ENCODE measurements around the gene ARID5B. TPM values are rescaled to one million over a fixed set of nuclear protein-coding genes. Genes with fewer than 3 reads are reported as not detected.

ARID5B gene
- total RNA-seq, 1 donor, result 94.1 TPM

DNA sequence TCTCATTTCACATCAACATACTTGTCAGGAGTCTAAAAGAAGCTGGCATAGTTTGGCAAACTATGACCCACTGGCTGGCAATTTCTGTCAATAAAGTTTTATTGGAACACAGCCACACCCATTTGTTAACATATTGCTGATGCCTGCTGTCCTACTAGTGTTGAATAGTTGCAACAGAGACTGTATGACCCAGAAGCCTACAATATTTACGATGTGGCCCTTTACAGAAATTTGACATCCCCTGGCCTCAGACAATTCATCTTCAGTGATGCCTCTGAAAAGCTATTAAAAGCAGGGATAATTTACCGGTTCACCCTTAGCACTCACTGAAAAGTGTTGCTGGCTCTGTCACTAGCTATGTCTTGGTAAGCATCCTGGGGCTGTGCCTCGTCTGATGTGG lies 155.2 kb downstream of the ARID5B start:
- H3K27ac ChIP-seq (ENCODE audit: low read depth, low read length), result peak overlapping the region; percentile 44
- no peaks in the 10 kb centered on the region for H3K27me3 ChIP-seq (ENCODE audit: insufficient read depth, low read length)
- H3K4me2 ChIP-seq (ENCODE audit: insufficient read depth, low read length), result peak overlapping the region; percentile 88
- H2AFZ ChIP-seq (ENCODE audit: low read length), result no peak overlapping the region
- no peaks in the 10 kb centered on the region for H3K9me3 ChIP-seq (ENCODE audit: low read depth, low read length)
- TF ChIP-seq, protein P1, sequence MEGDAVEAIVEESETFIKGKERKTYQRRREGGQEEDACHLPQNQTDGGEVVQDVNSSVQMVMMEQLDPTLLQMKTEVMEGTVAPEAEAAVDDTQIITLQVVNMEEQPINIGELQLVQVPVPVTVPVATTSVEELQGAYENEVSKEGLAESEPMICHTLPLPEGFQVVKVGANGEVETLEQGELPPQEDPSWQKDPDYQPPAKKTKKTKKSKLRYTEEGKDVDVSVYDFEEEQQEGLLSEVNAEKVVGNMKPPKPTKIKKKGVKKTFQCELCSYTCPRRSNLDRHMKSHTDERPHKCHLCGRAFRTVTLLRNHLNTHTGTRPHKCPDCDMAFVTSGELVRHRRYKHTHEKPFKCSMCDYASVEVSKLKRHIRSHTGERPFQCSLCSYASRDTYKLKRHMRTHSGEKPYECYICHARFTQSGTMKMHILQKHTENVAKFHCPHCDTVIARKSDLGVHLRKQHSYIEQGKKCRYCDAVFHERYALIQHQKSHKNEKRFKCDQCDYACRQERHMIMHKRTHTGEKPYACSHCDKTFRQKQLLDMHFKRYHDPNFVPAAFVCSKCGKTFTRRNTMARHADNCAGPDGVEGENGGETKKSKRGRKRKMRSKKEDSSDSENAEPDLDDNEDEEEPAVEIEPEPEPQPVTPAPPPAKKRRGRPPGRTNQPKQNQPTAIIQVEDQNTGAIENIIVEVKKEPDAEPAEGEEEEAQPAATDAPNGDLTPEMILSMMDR (IDR thresholded peaks at IDR 0.05; ENCODE audit: extremely low read depth, low read depth, low read length), result no peak
- H4K20me1 ChIP-seq (ENCODE audit: insufficient read depth, low read length), result peaks cover 66% of the 10 kb centered on the region
- H3K36me3 ChIP-seq (ENCODE audit: insufficient read depth, low read length), result peaks cover 98% of the 10 kb centered on the region
- H3K4me3 ChIP-seq (ENCODE audit: insufficient read depth, low read length), result peak overlapping the region; percentile 18
- H3K4me1 ChIP-seq (ENCODE audit: insufficient read depth, low read length), result peaks cover 76% of the 10 kb centered on the region
- DNase-seq (ENCODE audit: insufficient read length, low spot score, missing footprints), result no peak
- peaks cover 92% of the 10 kb centered on the region for H3K79me2 ChIP-seq (ENCODE audit: insufficient read depth, low read length)

DNA sequence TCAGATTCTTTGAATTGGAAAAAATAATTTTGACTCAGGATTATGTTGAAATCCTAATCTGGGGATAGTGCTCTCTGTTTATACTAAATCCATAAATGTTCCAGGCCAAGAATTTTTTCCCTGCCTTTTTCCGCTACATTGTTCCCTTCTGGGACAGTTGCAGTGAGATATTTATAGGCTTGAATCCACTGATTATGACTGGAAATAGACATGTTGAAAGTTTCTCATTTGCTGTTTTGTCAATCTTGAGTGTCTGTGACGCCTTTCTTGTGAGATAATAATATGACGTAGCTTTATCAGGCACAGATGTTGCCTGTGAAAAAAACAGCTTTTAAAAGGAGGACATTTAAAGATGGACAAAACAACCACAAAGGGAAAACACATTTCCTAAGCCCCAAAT lies 155.9 kb downstream of the ARID5B start:
- H3K27me3 ChIP-seq (ENCODE audit: insufficient read depth, low read length), result no peaks in the 10 kb centered on the region
- H2AFZ ChIP-seq (ENCODE audit: low read length), result no peak overlapping the region
- TF ChIP-seq, protein P1 (IDR thresholded peaks at IDR 0.05; ENCODE audit: extremely low read depth, low read depth, low read length), result no peak
- H3K9me3 ChIP-seq (ENCODE audit: low read depth, low read length), result no peaks in the 10 kb centered on the region
- no peak overlapping the region for H3K4me3 ChIP-seq (ENCODE audit: insufficient read depth, low read length)
- H3K27ac ChIP-seq (ENCODE audit: low read depth, low read length), result peak overlapping the region; percentile 44
- H3K79me2 ChIP-seq (ENCODE audit: insufficient read depth, low read length), result peaks cover 91% of the 10 kb centered on the region
- H3K4me2 ChIP-seq (ENCODE audit: insufficient read depth, low read length), result peak overlapping the region; percentile 16
- peaks cover 63% of the 10 kb centered on the region for H4K20me1 ChIP-seq (ENCODE audit: insufficient read depth, low read length)
- no peak for DNase-seq (ENCODE audit: insufficient read length, low spot score, missing footprints)
- peaks cover 98% of the 10 kb centered on the region for H3K36me3 ChIP-seq (ENCODE audit: insufficient read depth, low read length)
- peaks cover 77% of the 10 kb centered on the region for H3K4me1 ChIP-seq (ENCODE audit: insufficient read depth, low read length)

DNA sequence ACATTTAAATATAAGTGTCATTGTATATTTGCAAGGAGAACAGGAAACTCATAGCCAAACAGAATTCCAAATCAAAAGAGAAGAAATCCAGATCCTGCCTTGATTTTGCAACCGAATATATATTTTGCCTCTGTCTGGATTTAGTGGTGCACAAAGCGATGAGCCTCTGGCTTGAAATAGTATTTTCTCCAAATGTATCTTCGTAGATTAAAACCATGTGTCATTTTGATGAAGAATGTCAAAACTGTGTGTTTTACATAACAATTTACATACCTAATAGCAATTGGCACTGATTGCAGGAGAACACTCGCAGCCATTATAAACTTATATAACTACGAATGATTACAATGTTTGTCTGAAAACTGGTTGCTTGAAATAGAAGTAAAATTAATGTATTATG lies 156.4 kb downstream of the ARID5B start:
- DNase-seq (ENCODE audit: insufficient read length, low spot score, missing footprints), result no peak
- Histone ChIP-seq H3K79me2 (ENCODE audit: insufficient read depth, low read length) (peaks cover 87% of the 10 kb centered on the region), H3K4me2 (ENCODE audit: insufficient read depth, low read length) (peak overlapping the region; percentile 26)

DNA sequence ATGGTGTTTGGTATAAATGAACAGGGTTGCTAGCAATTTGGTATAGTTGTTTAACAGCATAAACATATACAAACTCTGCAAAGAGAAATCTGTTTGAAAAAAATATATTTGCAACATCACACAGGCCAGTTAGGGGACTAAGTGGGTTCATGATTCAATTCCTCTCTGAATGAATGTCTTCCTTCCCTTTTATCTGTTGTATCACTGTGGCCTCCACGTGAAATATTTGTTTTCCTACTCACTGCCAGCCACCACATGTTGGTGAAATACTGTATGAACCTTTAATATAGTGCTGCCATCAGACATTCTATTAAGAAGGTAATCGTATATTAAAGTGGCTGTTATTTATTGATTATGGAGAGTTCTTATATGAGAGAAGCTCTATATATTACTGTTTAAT lies 157.0 kb downstream of the ARID5B start:
- Histone ChIP-seq H2AFZ (ENCODE audit: low read length) (no peak overlapping the region), H3K4me3 (ENCODE audit: insufficient read depth, low read length) (no peak overlapping the region), H3K9me3 (ENCODE audit: low read depth, low read length) (no peaks in the 10 kb centered on the region), H3K27me3 (ENCODE audit: insufficient read depth, low read length) (no peaks in the 10 kb centered on the region), H3K36me3 (ENCODE audit: insufficient read depth, low read length) (peaks cover 89% of the 10 kb centered on the region), H4K20me1 (ENCODE audit: insufficient read depth, low read length) (peaks cover 53% of the 10 kb centered on the region), H3K4me2 (ENCODE audit: insufficient read depth, low read length) (peak overlapping the region; percentile 26), H3K4me1 (ENCODE audit: insufficient read depth, low read length) (peaks cover 77% of the 10 kb centered on the region), H3K79me2 (ENCODE audit: insufficient read depth, low read length) (peaks cover 81% of the 10 kb centered on the region), H3K27ac (ENCODE audit: low read depth, low read length) (peak overlapping the region; percentile 44)
- DNase-seq (ENCODE audit: insufficient read length, low spot score, missing footprints), result no peak
- TF ChIP-seq, protein P1 (IDR thresholded peaks at IDR 0.05; ENCODE audit: extremely low read depth, low read depth, low read length), result no peak

More for the DNA sequence above, 156.4 kb downstream of the ARID5B start:
- Histone ChIP-seq H3K4me3 (ENCODE audit: insufficient read depth, low read length) (no peak overlapping the region), H4K20me1 (ENCODE audit: insufficient read depth, low read length) (peaks cover 59% of the 10 kb centered on the region), H3K4me1 (ENCODE audit: insufficient read depth, low read length) (peaks cover 78% of the 10 kb centered on the region), H3K9me3 (ENCODE audit: low read depth, low read length) (no peaks in the 10 kb centered on the region), H2AFZ (ENCODE audit: low read length) (no peak overlapping the region), H3K27me3 (ENCODE audit: insufficient read depth, low read length) (no peaks in the 10 kb centered on the region), H3K27ac (ENCODE audit: low read depth, low read length) (peak overlapping the region; percentile 44), H3K36me3 (ENCODE audit: insufficient read depth, low read length) (peaks cover 95% of the 10 kb centered on the region)
- TF ChIP-seq, protein P1 (IDR thresholded peaks at IDR 0.05; ENCODE audit: extremely low read depth, low read depth, low read length), result no peak
